T-cell (primary cell): ENCODE data around the gene TTLL1. TPM values are rescaled to one million over a fixed set of nuclear protein-coding genes. Genes with fewer than 3 reads are reported as not detected.

Experiments used
- ATAC-seq, 4 experiments: fragments of 200-7000 bp in 3 of 4; fragments of 150-1000 bp in 1 of 4; cut with Tn5 transposase; replicated peaks in 1 of 4; 1 replicate in 3 of 4; 2 replicates in 1 of 4; pipeline ENCODE4 v1.10.0; 2021; ENCODE audit warnings: moderate library complexity in 3 of 4, mild to moderate bottlenecking in 2 of 4, moderate number of reproducible peaks in 1 of 4
- CTCF ChIA-PET, 2 donors: fragments of 300-600 bp; sonication (Branson Sonifier 250); formaldehyde crosslinking; loops; one replicate each; lab custom pipeline; 2022; ENCODE audit warnings: antibody characterized with exemption in 2 of 2; lab: Charles Lee
- POLR2A ChIA-PET, 2 donors: fragments of 300-600 bp; sonication (Branson Sonifier 250); formaldehyde crosslinking; loops; one replicate each; lab custom pipeline; 2022; ENCODE audit warnings: antibody characterized with exemption in 2 of 2; lab: Charles Lee
- DNase-seq, 35 experiments: peaks; one replicate each; pipeline versions ENCODE4 v3.0.0 to v3.0.0-alpha.2; 2013 to 2023
- H3K27ac ChIP-seq: one replicate; pipeline ENCODE4 v1.5.1; 2013; ENCODE audit warnings: low read length
- H3K27me3 ChIP-seq, 2 experiments: replicated peaks in 1 of 2; 1 replicate in 1 of 2; 2 replicates in 1 of 2; pipeline versions ENCODE4 v1.6.1 to v1.7.0; 2013; ENCODE audit warnings: low read length in 1 of 2, mixed read lengths in 1 of 2; ENCODE audit not compliant: control insufficient read depth in 2 of 2, insufficient read depth in 2 of 2; ENCODE audit errors: extremely low read depth in 1 of 2
- H3K36me3 ChIP-seq, 2 donors: 1 replicate in 1 of 2; 2 replicates in 1 of 2; pipeline versions ENCODE4 v1.6.1 to v1.7.0; 2013; ENCODE audit warnings: low read length in 1 of 2; ENCODE audit not compliant: control insufficient read depth in 2 of 2, insufficient read depth in 1 of 2; ENCODE audit errors: extremely low read depth in 1 of 2
- H3K4me1 ChIP-seq, 2 experiments: 1 replicate in 1 of 2; 2 replicates in 1 of 2; pipeline versions ENCODE4 v1.6.1 to v1.7.0; 2013; ENCODE audit warnings: low read length in 2 of 2, mixed read lengths in 1 of 2; ENCODE audit not compliant: insufficient read depth in 2 of 2, control insufficient read depth in 1 of 2; ENCODE audit errors: extremely low read depth in 1 of 2
- H3K4me3 ChIP-seq, 2 donors: 1 replicate in 1 of 2; 2 replicates in 1 of 2; pipeline versions ENCODE4 v1.5.1 to v1.7.0; 2013; ENCODE audit warnings: mild to moderate bottlenecking in 2 of 2, low read length in 1 of 2, moderate library complexity in 1 of 2; ENCODE audit not compliant: control insufficient read depth in 1 of 2; ENCODE audit errors: extremely low read depth in 1 of 2
- H3K9me3 ChIP-seq: 2 replicates; pipeline ENCODE4 v1.7.0; 2013
- H3K27ac Mint-ChIP-seq, 2 donors: one replicate each; pipeline ENCODE4 v1.8.0; 2020 to 2021; ENCODE audit warnings: mild to moderate bottlenecking in 2 of 2, mixed read lengths in 2 of 2
- H3K27me3 Mint-ChIP-seq, 2 donors: one replicate each; pipeline ENCODE4 v1.8.0; 2021 to 2022; ENCODE audit warnings: mixed read lengths in 2 of 2
- H3K36me3 Mint-ChIP-seq: one replicate; pipeline ENCODE4 v1.8.0; 2021; ENCODE audit warnings: mixed read lengths
- H3K4me1 Mint-ChIP-seq, 3 donors: one replicate each; pipeline ENCODE4 v1.8.0; 2020 to 2022; ENCODE audit warnings: mixed read lengths in 3 of 3, mild to moderate bottlenecking in 1 of 3
- H3K4me3 Mint-ChIP-seq, 3 donors: one replicate each; pipeline ENCODE4 v1.8.0; 2020 to 2022; ENCODE audit warnings: mild to moderate bottlenecking in 3 of 3, mixed read lengths in 3 of 3, moderate library complexity in 3 of 3
- H3K9me3 Mint-ChIP-seq, 3 donors: one replicate each; pipeline ENCODE4 v1.8.0; 2020 to 2022; ENCODE audit warnings: mixed read lengths in 3 of 3
- WGBS: methylation state at CpG from one replicate; pipeline ENCODE4 v1.1.5; 2013; ENCODE audit warnings: missing lambda C conversion rate; ENCODE audit not compliant: insufficient coverage; 5-methylcytosine and 5-hydroxymethylcytosine counted together
- total RNA-seq, 35 experiments: library from RNA in 6 of 35; stranded (reverse) in 6 of 35; fragments of 120-200 nt in 1 of 35; gene quantifications; one replicate each; pipeline versions ENCODE4 v1.2.1 to v1.2.4 and lab custom pipeline; 2013 to 2026

The TTLL1 gene
- total RNA-seq (1 to 10 TPM; 5.6 to 9.0 (median 6.9) TPM), total RNA-seq (lab: John Stamatoyannopoulos, UW) (0.80 to 10.6 (median 5.2) reads per million in 29 experiments)
- 9.0 TPM for total RNA-seq (2013)

GRCh38 chr22:43088984-43089717, at the start of gene TTLL1:
TTLL1 (minus strand) TSS chr22:43089391; CDS start chr22:43075586, 13,805 bp downstream.
- Mint-ChIP-seq H3K4me1 (peaks cover 17 to 23% (median 19%) of the 10 kb centered on the region in 3 donors), H3K27ac (peak within 1 kb of the TSS; percentile 87 to 90), H3K9me3 (no peaks in the 10 kb centered on the region), H3K4me3 (peak within 1 kb of the TSS; percentile 86 to 92 (median 89)), H3K36me3 (no peaks in the 10 kb centered on the region), H3K27me3 (no peaks in the 10 kb centered on the region)
- ATAC-seq (peak; percentile 97 to 98 (median 97)), DNase-seq (peak; percentile 74 to 92 (median 85))
- H3K36me3 ChIP-seq = no peaks in the 10 kb centered on the region
- CTCF ChIA-PET = no interaction called here
- WGBS = under 1% methylated on average over 60 of the region's 64 CpGs
- peak within 1 kb of the TSS; percentile 69 to 74 for H3K4me3 ChIP-seq
- peaks cover 5 to 35% of the 10 kb centered on the region in 2 experiments for H3K4me1 ChIP-seq
- POLR2A ChIA-PET = no interaction called here
- peak within 1 kb of the TSS; percentile 61 for H3K27ac ChIP-seq
- H3K9me3 ChIP-seq = no peaks in the 10 kb centered on the region
- H3K27me3 ChIP-seq = no peaks in the 10 kb centered on the region

- Histone ChIP-seq H3K36me3 (peaks cover 27 to 53% of the 10 kb centered on the region in 2 donors), H3K4me1 (peaks cover 0 to 7% of the 10 kb centered on the region in 2 experiments), H3K9me3 (no peaks in the 10 kb centered on the region), H3K4me3 (no peak overlapping the region), H3K27me3 (no peaks in the 10 kb centered on the region), H3K27ac (no peak overlapping the region)
- Mint-ChIP-seq H3K4me3 (no peak overlapping the region), H3K36me3 (peaks cover 40% of the 10 kb centered on the region), H3K27me3 (no peaks in the 10 kb centered on the region), H3K9me3 (no peaks in the 10 kb centered on the region), H3K27ac (no peak overlapping the region), H3K4me1 (peaks cover 4 to 14% (median 13%) of the 10 kb centered on the region in 3 donors)
- 85% methylated on average over 9 of the region's 10 CpGs for WGBS
- POLR2A ChIA-PET = no interaction called here
- ATAC-seq (no peak), DNase-seq (no peak)
- CTCF ChIA-PET = no interaction called here
Observed at GRCh38 chr22:43136801-43137200, 47.6 kb upstream of the TTLL1 start.

GRCh38 chr22:43136255-43136654, 47.1 kb upstream of the TTLL1 start:
- ChIA-PET POLR2A (no interaction called here), CTCF (no interaction called here)
- H3K4me3 ChIP-seq = no peak overlapping the region
- no peak overlapping the region for H3K4me3 Mint-ChIP-seq
- 52% methylated on average over 8 of the region's 9 CpGs for WGBS
- no peaks in the 10 kb centered on the region for H3K9me3 ChIP-seq
- peaks cover 4 to 10% (median 9%) of the 10 kb centered on the region in 3 donors for H3K4me1 Mint-ChIP-seq
- peaks cover 44% of the 10 kb centered on the region for H3K36me3 Mint-ChIP-seq
- H3K27ac ChIP-seq = no peak overlapping the region
- H3K27me3 Mint-ChIP-seq = no peaks in the 10 kb centered on the region
- H3K9me3 Mint-ChIP-seq = no peaks in the 10 kb centered on the region
- H3K27me3 ChIP-seq = no peaks in the 10 kb centered on the region
- no peak overlapping the region for H3K27ac Mint-ChIP-seq
- DNase-seq (peak in 23 of 35 experiments; percentile 13 to 60 (median 27)), ATAC-seq (peak; percentile 45 to 75 (median 68))
- peaks cover 0 to 7% of the 10 kb centered on the region in 2 experiments for H3K4me1 ChIP-seq
- H3K36me3 ChIP-seq = peaks cover 27 to 56% of the 10 kb centered on the region in 2 donors

GRCh38 chr22:43135565-43135964, 46.4 kb upstream of the TTLL1 start:
- ATAC-seq (no peak), DNase-seq (no peak)
- Histone ChIP-seq H3K27me3 (no peaks in the 10 kb centered on the region), H3K36me3 (peaks cover 21 to 53% of the 10 kb centered on the region in 2 donors), H3K9me3 (no peaks in the 10 kb centered on the region), H3K4me1 (peaks cover 0 to 4% of the 10 kb centered on the region in 2 experiments), H3K27ac (no peak overlapping the region), H3K4me3 (no peak overlapping the region)
- Mint-ChIP-seq H3K27me3 (no peaks in the 10 kb centered on the region), H3K36me3 (peaks cover 38% of the 10 kb centered on the region), H3K9me3 (no peaks in the 10 kb centered on the region), H3K4me3 (no peak overlapping the region), H3K4me1 (peaks cover 0 to 5% (median 4%) of the 10 kb centered on the region in 3 donors), H3K27ac (no peak overlapping the region)
- 76% methylated on average over 3 of the region's 5 CpGs for WGBS
- ChIA-PET POLR2A (no interaction called here), CTCF (interaction anchor here in 1 of 2 donors (0.9 kb wide), 1 partner anchor 11 kb away, joined by 3 read pairs; no protein-coding TSS in a partner anchor)

GRCh38 chr22:43134553-43134952, 45.4 kb upstream of the TTLL1 start:
- ChIA-PET POLR2A (no interaction called here), CTCF (no interaction called here)
- Mint-ChIP-seq H3K27me3 (no peaks in the 10 kb centered on the region), H3K27ac (no peak overlapping the region), H3K9me3 (no peaks in the 10 kb centered on the region), H3K36me3 (peaks cover 33% of the 10 kb centered on the region), H3K4me3 (no peak overlapping the region), H3K4me1 (peaks cover 0 to 5% (median 3%) of the 10 kb centered on the region in 3 donors)
- WGBS = 100% methylated on average over 3 of the region's 4 CpGs
- no peak overlapping the region for H3K4me3 ChIP-seq
- no peaks in the 10 kb centered on the region for H3K9me3 ChIP-seq
- H3K27ac ChIP-seq = no peak overlapping the region
- peaks cover 0 to 4% of the 10 kb centered on the region in 2 experiments for H3K4me1 ChIP-seq
- DNase-seq (no peak), ATAC-seq (no peak)
- peaks cover 21 to 48% of the 10 kb centered on the region in 2 donors for H3K36me3 ChIP-seq
- no peaks in the 10 kb centered on the region for H3K27me3 ChIP-seq

GRCh38 chr22:43133401-43133800, 44.2 kb upstream of the TTLL1 start:
- 86% methylated on average over 4 of the region's 9 CpGs for WGBS
- Histone ChIP-seq H3K36me3 (peaks cover 21 to 41% of the 10 kb centered on the region in 2 donors), H3K4me1 (peaks cover 0 to 4% of the 10 kb centered on the region in 2 experiments), H3K9me3 (no peaks in the 10 kb centered on the region), H3K27ac (no peak overlapping the region), H3K27me3 (peaks cover 0 to 6% of the 10 kb centered on the region in 2 experiments), H3K4me3 (no peak overlapping the region)
- H3K27me3 Mint-ChIP-seq = no peaks in the 10 kb centered on the region
- no peak overlapping the region for H3K4me3 Mint-ChIP-seq
- no peak for ATAC-seq
- H3K4me1 Mint-ChIP-seq = peaks cover 0 to 4% (median 3%) of the 10 kb centered on the region in 3 donors
- no peak for DNase-seq
- CTCF ChIA-PET = no interaction called here
- POLR2A ChIA-PET = no interaction called here
- H3K27ac Mint-ChIP-seq = no peak overlapping the region
- H3K9me3 Mint-ChIP-seq = no peaks in the 10 kb centered on the region
- H3K36me3 Mint-ChIP-seq = peaks cover 26% of the 10 kb centered on the region
